HepG2 (cell line): Measurements from ENCODE around the gene PPARA. TPM values are rescaled to one million over a fixed set of nuclear protein-coding genes. Genes with fewer than 3 reads are reported as not detected.

Experiments used
- AGO2 ChIP-seq: fragments of 200-400 bp; formaldehyde crosslinking; optimal IDR thresholded peaks from 2 replicates; pipeline ENCODE3; 2017; ENCODE audit warnings: mild to moderate bottlenecking, low read depth, low read length, moderate library complexity
- DNMT3B ChIP-seq: conservative IDR thresholded peaks from 2 replicates; pipeline ENCODE4 v1.6.1; 2016; ENCODE audit warnings: missing biosample characterization, control low read depth
- HOXA5 ChIP-seq: sonication (generic); formaldehyde crosslinking; IDR thresholded peaks from 2 replicates; pipeline ENCODE4 v1.4.0; 2020; ENCODE audit warnings: missing genetic modification reagents
- MTA1 ChIP-seq: sonication (generic); formaldehyde crosslinking; IDR thresholded peaks from 2 replicates; pipeline ENCODE4 v1.4.0; 2020; ENCODE audit warnings: missing genetic modification reagents, mild to moderate bottlenecking, borderline replicate concordance
- NFKBIZ ChIP-seq: IDR thresholded peaks from 2 replicates; pipeline ENCODE4 v1.6.1; 2018; ENCODE audit warnings: missing genetic modification reagents, missing compliant biosample characterization
- NKX3-1 ChIP-seq: sonication (generic); formaldehyde crosslinking; IDR thresholded peaks from 2 replicates; pipeline ENCODE4 v1.5.0; 2020; ENCODE audit warnings: missing genetic modification reagents
- RCOR2 ChIP-seq: IDR thresholded peaks from 2 replicates; pipeline ENCODE4 v1.6.1; 2016; ENCODE audit warnings: missing biosample characterization, missing genetic modification reagents
- RFXAP ChIP-seq: sonication (generic); formaldehyde crosslinking; IDR thresholded peaks from 2 replicates; pipeline ENCODE4 v1.4.0; 2020; ENCODE audit warnings: missing genetic modification reagents, borderline replicate concordance
- SKI ChIP-seq: fragments of 450-650 bp; IDR thresholded peaks from one replicate; pipeline ENCODE4 v1.6.1; 2018; ENCODE audit warnings: mild to moderate bottlenecking; ENCODE audit not compliant: partially characterized antibody
- SOX13 ChIP-seq, 3 experiments: fragments of 450-650 bp in 1 of 3; sonication (generic) in 1 of 3; formaldehyde crosslinking in 1 of 3; IDR thresholded peaks in 2 of 3; conservative IDR thresholded peaks in 1 of 3; 2 replicates each; pipeline versions ENCODE4 v1.5.0 to v1.6.1; 2016 to 2020; ENCODE audit warnings: antibody characterized with exemption in 1 of 3, mild to moderate bottlenecking in 1 of 3, missing compliant biosample characterization in 1 of 3, missing genetic modification reagents in 1 of 3, moderate library complexity in 1 of 3
- ZNF30 ChIP-seq: sonication (generic); formaldehyde crosslinking; IDR thresholded peaks from 2 replicates; pipeline ENCODE4 v1.5.0; 2020; ENCODE audit warnings: mild to moderate bottlenecking, missing genetic modification reagents
- ZNF44 ChIP-seq: sonication (generic); formaldehyde crosslinking; IDR thresholded peaks from 2 replicates; pipeline ENCODE4 v1.5.1; 2020; ENCODE audit warnings: mild to moderate bottlenecking, missing genetic modification reagents
- polyA plus RNA-seq, 8 experiments: library from polyadenylated mRNA; depleted of rRNA in 3 of 8; stranded (reverse) in 7 of 8; unstranded in 1 of 8; fragments of >200 nt; fragmentation: Illumina TruSeq in 4 of 8; extraction: Trizol in 4 of 8; gene quantifications; 2 replicates each; pipeline versions ENCODE4 v1.2.1 to v1.2.3, GENCODE V29; 2011 to 2016; ENCODE audit warnings: low read depth in 4 of 8, missing spikeins in 1 of 8, mixed read lengths in 1 of 8; ENCODE audit not compliant: insufficient read depth in 1 of 8
- total RNA-seq, 5 experiments: library from RNA; depleted of rRNA; stranded (reverse); fragments of >200 nt; fragmentation: Illumina TruSeq; extraction: Trizol; gene quantifications; 2 replicates each; pipeline ENCODE4 v1.2.3, GENCODE V29; 2016; ENCODE audit warnings: low read depth in 1 of 5
- TF ChIP-seq, protein P1 (sequence below): sonication (generic); formaldehyde crosslinking; IDR thresholded peaks from 2 replicates; pipeline ENCODE4 v1.8.0; 2022; ENCODE audit warnings: mild to moderate bottlenecking, missing genetic modification reagents, moderate library complexity
- TF ChIP-seq, protein P2 (sequence below): sonication (generic); formaldehyde crosslinking; IDR thresholded peaks from 2 replicates; pipeline ENCODE4 v1.9.0; 2022; ENCODE audit warnings: missing genetic modification reagents, mild to moderate bottlenecking, borderline replicate concordance
- TF ChIP-seq, protein P3 (sequence below): sonication (generic); formaldehyde crosslinking; IDR thresholded peaks from 2 replicates; pipeline ENCODE4 v1.9.0; 2021; ENCODE audit warnings: mild to moderate bottlenecking, missing genetic modification reagents
- TF ChIP-seq, protein P4 (sequence below): sonication (generic); formaldehyde crosslinking; IDR thresholded peaks from 2 replicates; pipeline ENCODE4 v1.4.0; 2020; ENCODE audit warnings: mild to moderate bottlenecking, missing genetic modification reagents

PPARA gene
- total and polyA plus RNA-seq, 2 of the 13 experiments (the other 11 are each of a cell fraction or from before 2014, with no cell fraction given) = 18.2 to 24.7 TPM

DNA sequence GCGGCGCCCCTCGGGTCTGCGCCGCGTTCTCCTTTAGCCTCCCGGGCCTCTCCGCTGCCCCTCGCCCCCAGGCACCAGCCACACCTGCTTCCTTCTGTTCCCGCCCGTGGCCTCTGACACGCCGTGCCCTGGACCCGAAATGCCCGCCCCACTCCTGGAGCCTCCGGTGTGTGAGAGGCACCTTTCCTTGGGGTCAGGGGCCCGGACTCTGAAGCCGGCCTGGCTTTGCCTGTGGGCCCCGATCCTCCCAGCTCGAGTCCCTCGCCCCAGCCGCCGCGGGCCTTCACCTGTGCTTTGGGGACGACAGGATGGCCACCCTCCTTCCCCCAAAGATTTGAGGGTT, 100.4 kb downstream of the PPARA start (continued):
- TF ChIP-seq, protein P1, sequence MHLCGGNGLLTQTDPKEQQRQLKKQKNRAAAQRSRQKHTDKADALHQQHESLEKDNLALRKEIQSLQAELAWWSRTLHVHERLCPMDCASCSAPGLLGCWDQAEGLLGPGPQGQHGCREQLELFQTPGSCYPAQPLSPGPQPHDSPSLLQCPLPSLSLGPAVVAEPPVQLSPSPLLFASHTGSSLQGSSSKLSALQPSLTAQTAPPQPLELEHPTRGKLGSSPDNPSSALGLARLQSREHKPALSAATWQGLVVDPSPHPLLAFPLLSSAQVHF = no peak
- TF ChIP-seq NKX3-1 (CRISPR knock-in tag) (peak; percentile 9; the same call in 1 of the 2 replicates), MTA1 (CRISPR knock-in tag) (peak; percentile 72; the same call in 1 of the 2 replicates), ZNF44 (no peak), ZNF30 (CRISPR knock-in tag) (peak; percentile 60; the same call in 1 of the 2 replicates), RFXAP (CRISPR knock-in tag) (no peak), RCOR2 (CRISPR knock-in tag) (no peak), NFKBIZ (CRISPR knock-in tag) (no peak), DNMT3B (0 out of 2 replicates have a peak, but pooled peaks have one; percentile 8), SKI (no peak), HOXA5 (CRISPR knock-in tag) (0 out of 2 replicates have a peak, but pooled peaks have one; percentile 6), AGO2 (peak; percentile 90), SOX13 (IDR thresholded peaks at IDR 0.05) (no peak), SOX13 (CRISPR knock-in tag; conservative IDR thresholded peaks at IDR 0.05 in 1 of 2, IDR thresholded peaks at IDR 0.05 in 1 of 2) (no peak)
- TF ChIP-seq, protein P2, sequence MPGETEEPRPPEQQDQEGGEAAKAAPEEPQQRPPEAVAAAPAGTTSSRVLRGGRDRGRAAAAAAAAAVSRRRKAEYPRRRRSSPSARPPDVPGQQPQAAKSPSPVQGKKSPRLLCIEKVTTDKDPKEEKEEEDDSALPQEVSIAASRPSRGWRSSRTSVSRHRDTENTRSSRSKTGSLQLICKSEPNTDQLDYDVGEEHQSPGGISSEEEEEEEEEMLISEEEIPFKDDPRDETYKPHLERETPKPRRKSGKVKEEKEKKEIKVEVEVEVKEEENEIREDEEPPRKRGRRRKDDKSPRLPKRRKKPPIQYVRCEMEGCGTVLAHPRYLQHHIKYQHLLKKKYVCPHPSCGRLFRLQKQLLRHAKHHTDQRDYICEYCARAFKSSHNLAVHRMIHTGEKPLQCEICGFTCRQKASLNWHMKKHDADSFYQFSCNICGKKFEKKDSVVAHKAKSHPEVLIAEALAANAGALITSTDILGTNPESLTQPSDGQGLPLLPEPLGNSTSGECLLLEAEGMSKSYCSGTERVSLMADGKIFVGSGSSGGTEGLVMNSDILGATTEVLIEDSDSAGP = 0 out of 2 replicates have a peak, but pooled peaks have one; percentile 7
- TF ChIP-seq, protein P3, sequence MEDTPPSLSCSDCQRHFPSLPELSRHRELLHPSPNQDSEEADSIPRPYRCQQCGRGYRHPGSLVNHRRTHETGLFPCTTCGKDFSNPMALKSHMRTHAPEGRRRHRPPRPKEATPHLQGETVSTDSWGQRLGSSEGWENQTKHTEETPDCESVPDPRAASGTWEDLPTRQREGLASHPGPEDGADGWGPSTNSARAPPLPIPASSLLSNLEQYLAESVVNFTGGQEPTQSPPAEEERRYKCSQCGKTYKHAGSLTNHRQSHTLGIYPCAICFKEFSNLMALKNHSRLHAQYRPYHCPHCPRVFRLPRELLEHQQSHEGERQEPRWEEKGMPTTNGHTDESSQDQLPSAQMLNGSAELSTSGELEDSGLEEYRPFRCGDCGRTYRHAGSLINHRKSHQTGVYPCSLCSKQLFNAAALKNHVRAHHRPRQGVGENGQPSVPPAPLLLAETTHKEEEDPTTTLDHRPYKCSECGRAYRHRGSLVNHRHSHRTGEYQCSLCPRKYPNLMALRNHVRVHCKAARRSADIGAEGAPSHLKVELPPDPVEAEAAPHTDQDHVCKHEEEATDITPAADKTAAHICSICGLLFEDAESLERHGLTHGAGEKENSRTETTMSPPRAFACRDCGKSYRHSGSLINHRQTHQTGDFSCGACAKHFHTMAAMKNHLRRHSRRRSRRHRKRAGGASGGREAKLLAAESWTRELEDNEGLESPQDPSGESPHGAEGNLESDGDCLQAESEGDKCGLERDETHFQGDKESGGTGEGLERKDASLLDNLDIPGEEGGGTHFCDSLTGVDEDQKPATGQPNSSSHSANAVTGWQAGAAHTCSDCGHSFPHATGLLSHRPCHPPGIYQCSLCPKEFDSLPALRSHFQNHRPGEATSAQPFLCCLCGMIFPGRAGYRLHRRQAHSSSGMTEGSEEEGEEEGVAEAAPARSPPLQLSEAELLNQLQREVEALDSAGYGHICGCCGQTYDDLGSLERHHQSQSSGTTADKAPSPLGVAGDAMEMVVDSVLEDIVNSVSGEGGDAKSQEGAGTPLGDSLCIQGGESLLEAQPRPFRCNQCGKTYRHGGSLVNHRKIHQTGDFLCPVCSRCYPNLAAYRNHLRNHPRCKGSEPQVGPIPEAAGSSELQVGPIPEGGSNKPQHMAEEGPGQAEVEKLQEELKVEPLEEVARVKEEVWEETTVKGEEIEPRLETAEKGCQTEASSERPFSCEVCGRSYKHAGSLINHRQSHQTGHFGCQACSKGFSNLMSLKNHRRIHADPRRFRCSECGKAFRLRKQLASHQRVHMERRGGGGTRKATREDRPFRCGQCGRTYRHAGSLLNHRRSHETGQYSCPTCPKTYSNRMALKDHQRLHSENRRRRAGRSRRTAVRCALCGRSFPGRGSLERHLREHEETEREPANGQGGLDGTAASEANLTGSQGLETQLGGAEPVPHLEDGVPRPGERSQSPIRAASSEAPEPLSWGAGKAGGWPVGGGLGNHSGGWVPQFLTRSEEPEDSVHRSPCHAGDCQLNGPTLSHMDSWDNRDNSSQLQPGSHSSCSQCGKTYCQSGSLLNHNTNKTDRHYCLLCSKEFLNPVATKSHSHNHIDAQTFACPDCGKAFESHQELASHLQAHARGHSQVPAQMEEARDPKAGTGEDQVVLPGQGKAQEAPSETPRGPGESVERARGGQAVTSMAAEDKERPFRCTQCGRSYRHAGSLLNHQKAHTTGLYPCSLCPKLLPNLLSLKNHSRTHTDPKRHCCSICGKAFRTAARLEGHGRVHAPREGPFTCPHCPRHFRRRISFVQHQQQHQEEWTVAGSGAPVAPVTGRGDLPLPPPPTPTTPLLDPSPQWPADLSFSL = 0 out of 2 replicates have a peak, but pooled peaks have one; percentile 3
- TF ChIP-seq, protein P4, sequence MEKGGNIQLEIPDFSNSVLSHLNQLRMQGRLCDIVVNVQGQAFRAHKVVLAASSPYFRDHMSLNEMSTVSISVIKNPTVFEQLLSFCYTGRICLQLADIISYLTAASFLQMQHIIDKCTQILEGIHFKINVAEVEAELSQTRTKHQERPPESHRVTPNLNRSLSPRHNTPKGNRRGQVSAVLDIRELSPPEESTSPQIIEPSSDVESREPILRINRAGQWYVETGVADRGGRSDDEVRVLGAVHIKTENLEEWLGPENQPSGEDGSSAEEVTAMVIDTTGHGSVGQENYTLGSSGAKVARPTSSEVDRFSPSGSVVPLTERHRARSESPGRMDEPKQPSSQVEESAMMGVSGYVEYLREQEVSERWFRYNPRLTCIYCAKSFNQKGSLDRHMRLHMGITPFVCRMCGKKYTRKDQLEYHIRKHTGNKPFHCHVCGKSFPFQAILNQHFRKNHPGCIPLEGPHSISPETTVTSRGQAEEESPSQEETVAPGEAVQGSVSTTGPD (CRISPR knock-in tag) = no peak
